ENCODE data around the gene ABCA3.

Gene ABCA3

GRCh38 chr16:2232094-2232990 lies 108.2 kb downstream of the ABCA3 start:
- DNase-seq = no peak

GRCh38 chr16:2231016-2231931 lies 109.3 kb downstream of the ABCA3 start:
- DNase-seq = no peak

- no peak for DNase-seq
Measured at GRCh38 chr16:2230376-2230775, 110.2 kb downstream of the ABCA3 start.

GRCh38 chr16:2229632-2230250 lies 110.8 kb downstream of the ABCA3 start:
- no peak for DNase-seq

- no peak for DNase-seq
Measured at GRCh38 chr16:2229091-2229490, 111.4 kb downstream of the ABCA3 start.

GRCh38 chr16:2228161-2228824 lies 112.2 kb downstream of the ABCA3 start:
- DNase-seq = no peak

GRCh38 chr16:2226918-2227317 lies 113.6 kb downstream of the ABCA3 start:
- DNase-seq = no peak

- no peak for DNase-seq
Measured at GRCh38 chr16:2226245-2226793, 114.2 kb downstream of the ABCA3 start.
